Neural progenitor cell (in vitro differentiated cells): ENCODE measurements around the gene PGBD5. TPM values are rescaled to one million over a fixed set of nuclear protein-coding genes. Genes with fewer than 3 reads are reported as not detected.

Experiments
- DNase-seq: peaks from one replicate; pipeline ENCODE4 v3.0.0-alpha.2; 2016; ENCODE audit warnings: low spot score
- H2AFZ ChIP-seq: fragments of 200-600 bp; sonication (generic); replicated peaks from 2 replicates; pipeline ENCODE4 v1.6.1; 2016; ENCODE audit warnings: antibody characterized with exemption
- H3F3A ChIP-seq: fragments of 200-600 bp; sonication (generic); 2 replicates; pipeline ENCODE4 v1.6.1; 2016; ENCODE audit warnings: antibody characterized with exemption, low read depth
- H3K27ac ChIP-seq: fragments of 200-600 bp; sonication (generic); 2 replicates; pipeline ENCODE4 v1.5.1; 2016; ENCODE audit warnings: mild to moderate bottlenecking
- H3K27me3 ChIP-seq: fragments of 200-600 bp; sonication (generic); 2 replicates; pipeline ENCODE4 v1.6.1; 2016; ENCODE audit warnings: mild to moderate bottlenecking, moderate library complexity
- H3K36me3 ChIP-seq: fragments of 200-600 bp; sonication (generic); 2 replicates; pipeline ENCODE4 v1.5.1; 2016
- H3K4me1 ChIP-seq: fragments of 200-600 bp; sonication (generic); 2 replicates; pipeline ENCODE4 v1.6.1; 2016; ENCODE audit warnings: mixed run types
- H3K4me2 ChIP-seq: fragments of 200-600 bp; sonication (generic); 2 replicates; pipeline ENCODE4 v1.6.1; 2016
- H3K4me3 ChIP-seq: fragments of 200-600 bp; sonication (generic); 2 replicates; pipeline ENCODE4 v1.5.1; 2016
- H3K79me2 ChIP-seq: fragments of 200-600 bp; sonication (generic); 2 replicates; pipeline ENCODE4 v1.6.1; 2016; ENCODE audit warnings: low read depth
- H3K9ac ChIP-seq: fragments of 200-600 bp; sonication (generic); 2 replicates; pipeline ENCODE4 v1.6.1; 2016
- H3K9me3 ChIP-seq: fragments of 200-600 bp; sonication (generic); 2 replicates; pipeline ENCODE4 v1.5.1; 2016; ENCODE audit warnings: low read depth
- H4K20me1 ChIP-seq: fragments of 200-600 bp; sonication (generic); 2 replicates; pipeline ENCODE4 v1.6.1; 2016; ENCODE audit warnings: low read depth
- H3K27ac Mint-ChIP-seq: 3 replicates; pipeline ENCODE4 v1.8.0; 2021; ENCODE audit warnings: mixed read lengths
- H3K27me3 Mint-ChIP-seq: 2 replicates; pipeline ENCODE4 v1.8.0; 2022; ENCODE audit warnings: low read depth, mild to moderate bottlenecking, inconsistent platforms, moderate library complexity, mixed read lengths; ENCODE audit not compliant: insufficient read depth
- H3K36me3 Mint-ChIP-seq: 3 replicates; pipeline ENCODE4 v1.8.0; 2021; ENCODE audit warnings: mixed read lengths
- H3K4me1 Mint-ChIP-seq: 3 replicates; pipeline ENCODE4 v1.8.0; 2021; ENCODE audit warnings: mixed read lengths
- H3K4me3 Mint-ChIP-seq: 3 replicates; pipeline ENCODE4 v1.8.0; 2021; ENCODE audit warnings: mild to moderate bottlenecking, moderate library complexity, mixed read lengths
- H3K9me3 Mint-ChIP-seq: 3 replicates; pipeline ENCODE4 v1.8.0; 2020; ENCODE audit warnings: mixed read lengths
- CTCF ChIP-seq: fragments of 200-600 bp; sonication (generic); IDR thresholded peaks from 2 replicates; pipeline ENCODE4 v1.5.1; 2017; ENCODE audit warnings: antibody characterized with exemption, mild to moderate bottlenecking
- EZH2 ChIP-seq: fragments of 200-600 bp; sonication (generic); IDR thresholded peaks from 2 replicates; pipeline ENCODE4 v1.6.1; 2017; ENCODE audit warnings: antibody characterized with exemption, mild to moderate bottlenecking, moderate library complexity
- EZH2phosphoT487 ChIP-seq: fragments of 200-600 bp; sonication (generic); IDR thresholded peaks from 2 replicates; pipeline ENCODE4 v1.6.1; 2017; ENCODE audit warnings: antibody characterized with exemption
- total RNA-seq: library from RNA; depleted of rRNA; stranded (reverse); fragments of >200 nt; gene quantifications from 2 replicates; pipeline ENCODE4 v1.2.3, GENCODE V29; 2015; ENCODE audit warnings: low replicate concordance

PGBD5 gene
- total RNA-seq, 1 donor from 2014 or later = 1.2 TPM

- no peak for TF ChIP-seq CTCF
- no peak for TF ChIP-seq EZH2
- Mint-ChIP-seq H3K4me3 (no peak overlapping the region), H3K4me1 (peaks cover 12% of the 10 kb centered on the region), H3K27ac (no peak overlapping the region), H3K36me3 (no peaks in the 10 kb centered on the region), H3K27me3 (peaks cover 8% of the 10 kb centered on the region), H3K9me3 (peaks cover 7% of the 10 kb centered on the region)
- DNase-seq = no peak
- no peak overlapping the region for H2AFZ ChIP-seq
- no peaks in the 10 kb centered on the region for H3K79me2 ChIP-seq
- no peaks in the 10 kb centered on the region for H3K27me3 ChIP-seq
- no peaks in the 10 kb centered on the region for H3F3A ChIP-seq
- H3K27ac ChIP-seq = no peak overlapping the region
- H3K36me3 ChIP-seq = no peaks in the 10 kb centered on the region
- H4K20me1 ChIP-seq = no peaks in the 10 kb centered on the region
- no peak overlapping the region for H3K9ac ChIP-seq
- no peak overlapping the region for H3K4me2 ChIP-seq
- H3K4me3 ChIP-seq = no peak overlapping the region
- H3K4me1 ChIP-seq = no peaks in the 10 kb centered on the region
- no peaks in the 10 kb centered on the region for H3K9me3 ChIP-seq
Measured at GRCh38 chr1:230301322-230301721, 124.8 kb downstream of the PGBD5 start.

DNA sequence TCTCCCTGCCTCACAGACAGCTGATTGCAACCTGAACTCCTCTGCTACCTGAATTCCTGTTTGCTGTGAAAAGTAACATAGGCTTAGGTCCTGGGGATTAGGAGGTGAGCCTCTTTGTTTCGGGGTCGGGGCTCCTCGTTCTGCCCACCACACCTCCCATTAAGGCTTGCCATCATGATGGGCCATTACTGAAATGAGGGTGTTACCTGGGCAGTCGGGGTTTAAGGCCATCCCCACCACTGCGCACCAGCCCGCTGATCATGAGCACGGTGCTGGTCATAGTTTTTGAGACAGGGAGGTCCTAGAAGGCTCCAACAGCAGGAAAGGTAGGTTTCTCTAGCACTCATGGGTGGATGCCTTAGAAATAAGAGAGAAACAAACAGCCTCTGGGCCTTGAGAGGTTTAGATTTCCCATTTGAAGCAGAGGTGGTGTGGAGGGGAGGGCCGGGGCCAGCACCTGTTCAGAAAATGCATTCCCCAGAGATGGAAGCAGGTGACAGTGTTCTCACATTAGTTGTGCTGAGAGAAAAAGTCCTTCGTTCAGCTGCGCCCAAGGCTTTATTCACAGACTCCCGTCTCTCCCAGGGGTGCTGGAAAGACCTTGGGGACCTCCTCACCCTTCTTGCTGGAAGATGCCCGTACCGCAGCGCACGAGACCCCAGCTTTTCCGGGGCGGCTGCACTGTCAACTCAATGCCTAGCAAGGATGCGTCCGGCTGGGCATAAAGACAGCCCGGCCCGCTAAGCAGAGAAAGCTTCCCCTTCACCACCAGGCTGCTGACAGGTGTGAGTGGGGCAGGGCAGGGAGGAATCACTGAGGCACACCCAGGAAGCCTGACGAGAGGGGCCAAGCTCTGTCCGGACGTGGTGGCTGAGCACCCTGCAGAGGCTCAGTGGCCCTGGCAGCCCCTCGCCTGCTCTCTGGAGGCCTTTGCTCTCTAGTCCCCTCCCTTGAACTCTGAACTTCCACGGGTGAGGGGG is 125.5 kb downstream of the PGBD5 start:
- Histone ChIP-seq H4K20me1 (no peaks in the 10 kb centered on the region), H3K27me3 (no peaks in the 10 kb centered on the region), H3K4me2 (no peak overlapping the region), H3K36me3 (no peaks in the 10 kb centered on the region), H3K9me3 (no peaks in the 10 kb centered on the region), H3K9ac (no peak overlapping the region), H3F3A (no peaks in the 10 kb centered on the region), H3K4me1 (peaks cover under 1% of the 10 kb centered on the region), H3K27ac (no peak overlapping the region), H3K4me3 (no peak overlapping the region), H3K79me2 (no peaks in the 10 kb centered on the region), H2AFZ (no peak overlapping the region)
- Mint-ChIP-seq H3K27me3 (peaks cover 9% of the 10 kb centered on the region), H3K27ac (peak overlapping the region; percentile 60), H3K4me3 (no peak overlapping the region), H3K36me3 (no peaks in the 10 kb centered on the region), H3K9me3 (peaks cover 7% of the 10 kb centered on the region), H3K4me1 (peaks cover 12% of the 10 kb centered on the region)
- TF ChIP-seq EZH2 = no peak
- no peak for TF ChIP-seq EZH2phosphoT487
- TF ChIP-seq CTCF = no peak
- no peak for DNase-seq

DNA sequence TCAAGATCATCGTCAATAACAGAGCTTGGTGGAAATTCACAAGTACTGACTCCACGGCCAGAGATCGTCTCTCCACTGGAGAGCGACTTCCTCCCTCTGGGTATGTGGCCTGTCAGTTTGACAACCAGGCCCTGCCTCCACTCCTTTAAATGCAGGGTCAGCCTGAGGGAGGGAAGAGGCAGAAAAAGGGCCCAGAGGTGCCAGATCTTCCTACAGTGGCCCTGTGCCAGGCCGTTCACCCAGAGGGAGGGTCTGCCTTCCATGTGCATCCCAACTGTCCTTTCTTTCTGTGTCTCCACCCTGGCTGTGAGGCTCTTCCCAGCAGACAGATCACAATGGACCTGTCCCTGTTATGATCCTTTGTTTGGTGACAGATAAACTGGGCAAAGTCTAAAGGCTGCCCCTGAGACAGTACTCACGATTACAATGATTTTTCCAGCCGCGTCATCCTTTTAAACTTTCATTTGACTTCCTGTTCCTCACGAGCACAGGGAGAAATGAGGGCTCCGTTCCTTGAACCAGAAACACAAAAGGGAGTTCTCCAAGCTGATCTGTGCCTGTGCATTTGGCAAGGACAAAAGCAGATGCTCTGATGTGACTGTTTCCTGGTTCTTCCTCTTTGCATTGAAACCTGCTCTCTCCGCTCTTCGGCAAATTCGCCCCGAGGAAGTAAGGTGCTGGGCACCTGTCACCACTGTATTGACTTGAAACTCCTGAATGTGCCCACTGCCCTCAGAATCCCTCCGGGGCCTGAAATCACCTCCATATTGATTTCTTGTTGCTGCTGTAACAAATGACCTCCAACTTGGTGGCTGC is 126.7 kb downstream of the PGBD5 start:
- no peaks in the 10 kb centered on the region for H3K36me3 ChIP-seq
- peaks cover 7% of the 10 kb centered on the region for H3K27me3 Mint-ChIP-seq
- no peak overlapping the region for H3K4me2 ChIP-seq
- no peaks in the 10 kb centered on the region for H3F3A ChIP-seq
- peaks cover 15% of the 10 kb centered on the region for H3K4me1 Mint-ChIP-seq
- DNase-seq = no peak
- H3K9ac ChIP-seq = no peak overlapping the region
- peaks cover 4% of the 10 kb centered on the region for H3K4me1 ChIP-seq
- TF ChIP-seq CTCF = no peak
- no peak for TF ChIP-seq EZH2phosphoT487
- TF ChIP-seq EZH2 = no peak
- H3K27me3 ChIP-seq = no peaks in the 10 kb centered on the region
- no peak overlapping the region for H3K4me3 ChIP-seq
- H3K27ac ChIP-seq = no peak overlapping the region
- H3K36me3 Mint-ChIP-seq = no peaks in the 10 kb centered on the region
- no peaks in the 10 kb centered on the region for H3K79me2 ChIP-seq
- peaks cover 7% of the 10 kb centered on the region for H3K9me3 Mint-ChIP-seq
- H4K20me1 ChIP-seq = no peaks in the 10 kb centered on the region
- H2AFZ ChIP-seq = peak overlapping the region; percentile 34
- no peaks in the 10 kb centered on the region for H3K9me3 ChIP-seq
- H3K27ac Mint-ChIP-seq = peak overlapping the region; percentile 74
- H3K4me3 Mint-ChIP-seq = no peak overlapping the region
